ENCODE measurements around the gene VCY1B.
"Not testable (repeated sequence)": the region's sequence is repeated elsewhere in the genome, so short reads cannot be mapped to it uniquely, and the experiment has no call there.

DNA sequence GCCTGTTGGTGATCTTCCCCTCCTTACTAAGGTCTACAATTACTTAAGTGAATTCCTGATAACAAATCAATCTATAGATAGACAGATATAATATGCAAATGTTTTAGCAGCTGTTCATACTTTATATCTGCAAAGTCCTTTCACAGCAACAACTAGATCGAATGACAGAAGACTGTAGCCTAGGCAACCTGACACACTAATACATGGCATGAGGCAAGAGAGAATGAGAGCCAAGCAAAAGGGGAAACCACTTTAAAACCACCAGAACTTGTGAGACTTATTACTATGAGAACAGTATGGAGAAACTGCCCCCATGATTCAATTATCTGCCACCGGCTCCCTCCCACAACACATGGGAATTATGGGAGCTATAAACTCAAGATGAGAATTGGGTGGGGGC, 44.1 kb upstream of the VCY1B start:
- not testable (repeated sequence) for TF ChIP-seq YY1 (IDR thresholded peaks at IDR 0.05; ENCODE audit: insufficient read depth, insufficient read length); SUZ12 (IDR thresholded peaks at IDR 0.05; ENCODE audit: extremely low read depth, insufficient read depth, insufficient read length); ZNF274 (IDR thresholded peaks at IDR 0.05; ENCODE audit: low read depth, low read length)
